ENCODE results near the gene TSPAN10. TPM values are rescaled to one million over a fixed set of nuclear protein-coding genes. Genes with fewer than 3 reads are reported as not detected.

TSPAN10 gene
- total and polyA plus RNA-seq, 9 of the 15 experiments (the other 6 are each of a cell fraction or from before 2014, with no cell fraction given), result 0.05 to 0.31 (median 0.13) TPM; not detected in 1

DNA sequence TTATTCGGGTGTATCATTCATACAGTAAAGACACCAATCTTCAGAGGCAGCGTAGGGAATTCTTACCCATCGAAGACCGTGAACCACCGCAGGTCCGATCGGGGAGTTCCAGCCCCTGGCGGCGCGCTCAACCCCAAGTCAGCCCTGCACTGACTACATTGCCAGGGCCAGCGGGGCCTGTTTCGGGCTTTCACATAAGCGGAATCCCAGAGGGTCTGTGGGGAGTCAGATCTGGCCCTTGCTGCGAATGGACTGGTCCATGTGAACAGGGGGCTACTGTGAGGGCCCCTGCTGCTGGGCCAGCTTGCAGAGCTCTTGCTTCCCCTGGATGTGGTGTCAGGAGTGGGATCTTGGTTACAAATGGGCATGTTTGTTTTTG, 11.7 kb downstream of the TSPAN10 start:
- CTCF ChIA-PET (ENCODE audit: low intra/inter-chr PET ratio), result no interaction called here
- ATAC-seq (no peak), DNase-seq (ENCODE audit: extremely low read depth in 1 of 4, low spot score in 3 of 4) (no peak), FAIRE-seq (no peak)
- Histone ChIP-seq H4K20me1 (replicated peaks; ENCODE audit: control insufficient read depth, insufficient read depth, low read length) (no peaks in the 10 kb centered on the region), H3K4me3 (no peak overlapping the region), H3K9me1 (ENCODE audit: control insufficient read depth, insufficient read depth, low read length) (no peaks in the 10 kb centered on the region), H3K4me2 (ENCODE audit: insufficient read depth, low read length) (no peak overlapping the region), H3K27me3 (ENCODE audit: control insufficient read depth in 2 of 2, insufficient read depth in 2 of 2, low read length in 2 of 2) (no peaks in the 10 kb centered on the region), H3K27ac (ENCODE audit: extremely low read depth, low read depth, low read length) (no peak overlapping the region), H3K4me1 (replicated peaks in 1 of 2; ENCODE audit: control insufficient read depth in 2 of 2, insufficient read depth in 2 of 2, low read length in 2 of 2) (peaks cover 20 to 77% of the 10 kb centered on the region in 2 experiments; a peak in 4 of 5 replicates), H3K36me3 (ENCODE audit: control insufficient read depth, insufficient read depth, low read length) (no peaks in the 10 kb centered on the region), H3K79me2 (ENCODE audit: control insufficient read depth, insufficient read depth, low read length) (no peaks in the 10 kb centered on the region), H2AFZ (ENCODE audit: low read depth, low read length) (no peak overlapping the region), H3K9me3 (replicated peaks; ENCODE audit: control insufficient read depth, insufficient read depth, low read depth, low read length) (peaks cover 6% of the 10 kb centered on the region), H3K9ac (ENCODE audit: insufficient read depth in 1 of 2, low read depth in 2 of 2, low read length in 2 of 2) (no peak overlapping the region)
- BruUV-seq (replicated peaks), result no TSS peak
- no peak for TF ChIP-seq ZNF146 (CRISPR knock-in tag; IDR thresholded peaks at IDR 0.05; ENCODE audit: unreplicated experiment)
- TF ChIP-seq, protein P1, sequence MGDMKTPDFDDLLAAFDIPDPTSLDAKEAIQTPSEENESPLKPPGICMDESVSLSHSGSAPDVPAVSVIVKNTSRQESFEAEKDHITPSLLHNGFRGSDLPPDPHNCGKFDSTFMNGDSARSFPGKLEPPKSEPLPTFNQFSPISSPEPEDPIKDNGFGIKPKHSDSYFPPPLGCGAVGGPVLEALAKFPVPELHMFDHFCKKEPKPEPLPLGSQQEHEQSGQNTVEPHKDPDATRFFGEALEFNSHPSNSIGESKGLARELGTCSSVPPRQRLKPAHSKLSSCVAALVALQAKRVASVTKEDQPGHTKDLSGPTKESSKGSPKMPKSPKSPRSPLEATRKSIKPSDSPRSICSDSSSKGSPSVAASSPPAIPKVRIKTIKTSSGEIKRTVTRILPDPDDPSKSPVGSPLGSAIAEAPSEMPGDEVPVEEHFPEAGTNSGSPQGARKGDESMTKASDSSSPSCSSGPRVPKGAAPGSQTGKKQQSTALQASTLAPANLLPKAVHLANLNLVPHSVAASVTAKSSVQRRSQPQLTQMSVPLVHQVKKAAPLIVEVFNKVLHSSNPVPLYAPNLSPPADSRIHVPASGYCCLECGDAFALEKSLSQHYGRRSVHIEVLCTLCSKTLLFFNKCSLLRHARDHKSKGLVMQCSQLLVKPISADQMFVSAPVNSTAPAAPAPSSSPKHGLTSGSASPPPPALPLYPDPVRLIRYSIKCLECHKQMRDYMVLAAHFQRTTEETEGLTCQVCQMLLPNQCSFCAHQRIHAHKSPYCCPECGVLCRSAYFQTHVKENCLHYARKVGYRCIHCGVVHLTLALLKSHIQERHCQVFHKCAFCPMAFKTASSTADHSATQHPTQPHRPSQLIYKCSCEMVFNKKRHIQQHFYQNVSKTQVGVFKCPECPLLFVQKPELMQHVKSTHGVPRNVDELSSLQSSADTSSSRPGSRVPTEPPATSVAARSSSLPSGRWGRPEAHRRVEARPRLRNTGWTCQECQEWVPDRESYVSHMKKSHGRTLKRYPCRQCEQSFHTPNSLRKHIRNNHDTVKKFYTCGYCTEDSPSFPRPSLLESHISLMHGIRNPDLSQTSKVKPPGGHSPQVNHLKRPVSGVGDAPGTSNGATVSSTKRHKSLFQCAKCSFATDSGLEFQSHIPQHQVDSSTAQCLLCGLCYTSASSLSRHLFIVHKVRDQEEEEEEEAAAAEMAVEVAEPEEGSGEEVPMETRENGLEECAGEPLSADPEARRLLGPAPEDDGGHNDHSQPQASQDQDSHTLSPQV (IDR thresholded peaks at IDR 0.05), result no peak
- TF ChIP-seq, protein P2, sequence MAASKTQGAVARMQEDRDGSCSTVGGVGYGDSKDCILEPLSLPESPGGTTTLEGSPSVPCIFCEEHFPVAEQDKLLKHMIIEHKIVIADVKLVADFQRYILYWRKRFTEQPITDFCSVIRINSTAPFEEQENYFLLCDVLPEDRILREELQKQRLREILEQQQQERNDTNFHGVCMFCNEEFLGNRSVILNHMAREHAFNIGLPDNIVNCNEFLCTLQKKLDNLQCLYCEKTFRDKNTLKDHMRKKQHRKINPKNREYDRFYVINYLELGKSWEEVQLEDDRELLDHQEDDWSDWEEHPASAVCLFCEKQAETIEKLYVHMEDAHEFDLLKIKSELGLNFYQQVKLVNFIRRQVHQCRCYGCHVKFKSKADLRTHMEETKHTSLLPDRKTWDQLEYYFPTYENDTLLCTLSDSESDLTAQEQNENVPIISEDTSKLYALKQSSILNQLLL (CRISPR knock-in tag; IDR thresholded peaks at IDR 0.05; ENCODE audit: borderline replicate concordance), result no peak
- no peak for TF ChIP-seq BHLHE40 (IDR thresholded peaks at IDR 0.05; ENCODE audit: low read length)
- no peak for TF ChIP-seq HNRNPH1 (optimal IDR thresholded peaks at IDR 0.05; ENCODE audit: low read depth, low read length)
- peak in 1 of 2 experiments; percentile 39; a peak in 1 of 3 replicates for TF ChIP-seq CBX3 (IDR thresholded peaks at IDR 0.05; ENCODE audit: borderline replicate concordance in 1 of 2, low read length in 2 of 2)
- TF ChIP-seq ZEB2 (IDR thresholded peaks at IDR 0.05), result no peak
- intact Hi-C loops (cut with micrococcal nuclease), result no loop called here
- in situ Hi-C loops (cut with MboI), result no loop called here
- POLR2A ChIA-PET, result no interaction called here
- WGBS (ENCODE audit: insufficient coverage, low coverage, missing lambda C conversion rate), result 94% methylated on average over 14 of the region's 14 CpGs
